Stimulated activated naive CD4-positive, alpha-beta T cell (primary cell): ENCODE data around the gene LHFPL5.

ENCODE experiments used
- DNase-seq, 6 experiments: peaks; one replicate each; lab custom pipeline; 2025; lab: John Stamatoyannopoulos, UW

The LHFPL5 gene

DNA sequence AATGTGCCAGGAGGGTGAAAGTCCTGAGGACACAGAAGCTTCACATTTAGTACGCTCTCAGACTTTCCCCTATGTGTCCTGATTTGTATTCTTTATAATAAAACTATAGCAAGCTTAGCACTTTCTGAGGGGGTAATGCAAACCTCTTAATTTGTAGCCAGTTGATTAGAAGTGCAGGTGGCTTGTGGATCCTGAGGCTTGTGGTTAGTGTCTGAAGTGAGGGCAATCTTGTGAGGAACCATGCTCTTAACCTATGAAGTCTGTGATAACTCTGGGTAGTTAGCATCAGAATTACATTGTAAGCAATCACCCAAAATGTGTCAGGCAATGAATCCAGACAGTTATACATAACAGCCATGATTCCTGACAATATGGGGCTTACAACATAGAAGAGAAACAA lies 51.1 kb downstream of the LHFPL5 start:
- DNase-seq = no peak

DNA sequence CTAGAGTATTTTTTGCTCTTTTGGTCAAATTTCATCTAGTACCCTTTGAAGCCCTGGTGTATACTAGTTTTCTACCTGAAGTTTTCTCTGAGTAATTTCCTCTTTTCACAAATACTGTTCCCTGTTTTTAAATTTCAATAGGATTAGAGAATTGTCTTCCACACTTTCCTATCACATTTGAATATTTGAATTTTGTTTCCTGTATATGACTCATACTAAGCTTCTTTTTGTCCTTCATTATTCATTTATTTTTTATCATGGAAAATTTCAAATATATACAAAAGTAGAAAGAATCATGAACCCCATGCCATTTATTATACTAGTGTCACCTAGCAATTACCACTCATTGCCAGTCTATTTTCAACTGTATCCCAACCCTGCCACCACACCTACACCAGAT lies 52.7 kb downstream of the LHFPL5 start:
- DNase-seq = no peak

DNA sequence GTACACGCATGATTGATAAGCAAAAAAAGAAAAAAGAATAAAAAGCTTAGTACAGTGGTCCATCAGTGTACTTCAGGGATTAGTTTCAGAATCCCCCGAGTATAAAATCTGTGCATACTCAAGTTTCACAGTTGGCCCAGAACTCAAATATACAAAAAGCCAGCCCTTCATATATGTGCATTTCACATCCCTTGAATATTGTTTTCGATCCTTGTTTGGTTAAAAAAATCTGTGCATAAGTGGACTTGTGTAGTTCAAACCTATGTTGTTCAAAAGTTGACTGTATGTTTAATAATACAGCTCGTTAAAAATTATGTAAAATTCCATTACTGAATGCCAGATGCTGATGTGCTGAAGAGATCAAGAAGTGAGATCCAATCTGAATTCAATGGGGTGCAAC lies 54.2 kb downstream of the LHFPL5 start:
- DNase-seq = no peak
